ELF-1 (cell line): ENCODE measurements around the gene MRTFA.
"Not testable (repeated sequence)": the region's sequence is repeated elsewhere in the genome, so short reads cannot be mapped to it uniquely, and the experiment has no call there.

Experiments
- DNase-seq: peaks from one replicate; pipeline ENCODE4 v3.0.0-alpha.2; 2016; ENCODE audit warnings: low read depth, low spot score

MRTFA gene

DNA sequence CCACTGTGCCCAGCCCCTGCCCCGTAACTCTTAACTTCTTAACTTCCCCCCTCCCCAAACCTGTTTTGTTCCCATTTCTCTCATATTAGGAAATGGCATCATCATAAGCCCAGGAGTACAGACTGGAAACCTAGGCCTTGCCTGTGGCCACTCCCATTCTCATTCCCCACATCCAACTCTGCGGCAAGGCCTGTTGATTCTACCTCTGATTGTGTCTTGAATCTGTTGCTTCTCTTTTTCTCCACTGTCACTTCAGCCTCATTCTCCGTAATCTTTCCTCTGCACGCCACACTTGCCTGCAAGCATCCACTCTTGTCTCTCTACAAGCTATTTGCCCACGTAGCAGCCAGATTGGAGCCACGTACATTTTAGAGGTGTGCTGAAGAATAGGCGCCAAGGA, 240.9 kb downstream of the MRTFA start:
- DNase-seq, result no peak

- no peak for DNase-seq
Observed at GRCh38 chr22:40394607-40395006, 241.9 kb downstream of the MRTFA start.

GRCh38 chr22:40392618-40393017, 243.9 kb downstream of the MRTFA start:
- DNase-seq, result no peak

- DNase-seq, result no peak
Observed at GRCh38 chr22:40391417-40391816, 245.1 kb downstream of the MRTFA start.

GRCh38 chr22:40388231-40388630, 248.3 kb downstream of the MRTFA start:
- DNase-seq, result no peak

- no peak for DNase-seq
Observed at GRCh38 chr22:40387746-40388145, 248.8 kb downstream of the MRTFA start.

DNA sequence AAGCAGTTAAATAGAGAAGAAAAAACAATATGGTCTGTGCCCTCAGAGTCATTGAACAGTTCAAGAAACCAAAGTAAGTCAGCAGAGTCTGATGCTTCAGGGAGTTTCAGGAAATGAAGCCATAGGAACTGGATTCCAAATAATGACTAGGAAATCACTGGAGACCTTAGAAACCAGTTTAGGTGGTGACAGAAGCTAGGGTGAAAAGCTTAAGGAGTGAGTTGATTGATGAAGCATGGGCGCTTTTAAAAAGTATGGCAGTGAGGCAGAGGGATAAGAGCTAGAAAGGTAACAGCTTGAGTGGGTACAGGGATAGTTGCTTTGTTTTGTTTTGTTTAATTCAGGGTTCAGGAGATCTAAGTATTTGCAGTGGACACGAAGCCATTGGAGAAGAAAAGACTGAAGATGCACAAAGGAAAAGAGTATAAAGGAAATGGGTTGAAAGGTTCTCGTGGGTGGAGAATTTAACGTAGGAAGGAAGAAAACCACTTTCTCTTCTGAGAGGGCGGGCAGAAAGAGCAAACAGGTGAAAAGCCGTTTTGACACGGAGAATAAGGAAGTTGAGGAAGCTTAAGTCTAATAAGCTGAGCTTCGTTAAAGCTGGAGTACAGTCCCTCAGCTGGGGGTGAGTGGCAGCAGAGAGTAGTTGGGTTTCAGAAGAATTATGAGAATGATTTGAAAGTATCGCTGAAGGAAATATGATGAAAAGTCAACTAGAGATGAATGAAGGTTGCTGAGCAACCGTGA, 251.3 kb downstream of the MRTFA start:
- DNase-seq, result no peak

DNA sequence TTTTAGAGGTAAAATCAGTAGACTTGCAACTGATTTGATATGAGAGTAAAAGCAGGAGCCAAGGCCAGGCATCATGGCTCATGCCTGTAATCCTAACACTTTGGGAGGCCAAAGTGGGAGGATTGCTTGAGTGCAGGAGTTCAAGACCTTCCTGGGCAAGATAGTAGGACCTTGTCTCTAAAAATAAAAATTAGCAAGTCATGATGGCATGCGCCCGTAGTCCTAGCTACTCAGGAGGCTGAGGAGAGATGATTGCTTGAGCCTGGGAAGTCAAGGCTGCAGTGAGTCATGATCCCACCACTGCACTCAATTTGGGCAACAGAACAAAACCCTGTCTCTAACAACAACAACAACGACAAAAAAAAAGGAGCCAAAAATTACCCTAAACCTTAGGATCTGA, 252.6 kb downstream of the MRTFA start:
- no peak for DNase-seq

DNA sequence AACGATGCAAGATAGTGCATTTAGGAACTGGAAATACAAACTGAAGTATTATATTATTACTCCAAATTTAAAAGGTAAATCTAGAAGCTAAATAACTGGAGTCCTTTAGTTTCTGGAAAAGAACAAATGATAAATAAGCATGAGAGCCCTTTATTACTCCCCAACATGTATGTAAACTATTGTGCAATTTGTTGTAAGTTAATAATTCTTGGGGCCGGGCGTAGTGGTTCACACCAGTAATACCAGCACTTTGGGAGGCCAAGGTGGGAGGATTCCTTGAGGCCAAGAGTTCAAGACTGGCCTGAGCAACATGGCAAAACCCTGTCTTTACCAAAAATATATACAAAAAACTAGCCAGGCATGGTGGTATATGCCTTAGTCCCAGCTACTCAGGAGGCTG, 255.1 kb downstream of the MRTFA start:
- no peak for DNase-seq

DNA sequence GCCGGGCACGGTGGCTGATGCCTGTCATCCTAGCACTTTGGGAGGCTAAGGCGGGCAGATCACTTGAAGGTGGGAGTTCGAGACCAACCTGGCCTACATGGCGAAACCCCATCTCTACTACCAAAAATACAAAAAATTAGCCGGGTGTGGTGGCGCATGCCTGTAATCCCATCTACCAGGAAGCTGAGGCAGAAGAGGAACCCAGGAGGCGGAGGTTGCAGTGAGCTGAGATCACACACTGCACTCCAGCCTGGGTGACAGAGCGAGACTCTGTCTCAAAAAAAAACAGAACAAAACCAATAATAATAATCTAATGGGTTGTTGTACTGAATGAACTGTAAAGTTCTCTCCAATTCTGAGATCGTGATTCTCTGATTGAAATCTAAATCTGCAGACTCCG, 258.1 kb downstream of the MRTFA start:
- DNase-seq, result not testable (repeated sequence)

GRCh38 chr22:40377931-40378330, 258.6 kb downstream of the MRTFA start:
- DNase-seq, result no peak

DNA sequence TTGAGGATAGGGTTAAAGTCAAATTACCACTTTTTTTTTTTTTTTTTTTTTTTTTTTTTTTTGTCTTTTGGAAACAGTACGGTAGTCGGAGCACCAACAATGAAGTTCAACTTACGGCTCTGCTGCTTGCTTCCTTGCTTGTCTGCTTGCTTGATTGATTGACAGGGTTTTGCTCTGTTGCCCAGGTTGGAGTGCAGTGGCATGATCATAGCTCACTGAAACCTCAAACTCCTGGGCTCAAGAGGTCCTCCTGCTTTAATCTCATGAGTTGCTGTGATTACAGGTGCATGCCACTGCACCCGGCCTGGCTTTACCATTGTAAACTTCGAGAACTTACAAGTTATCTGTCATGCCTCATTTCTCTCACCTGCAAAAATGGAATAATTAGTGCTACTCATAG, 260.4 kb downstream of the MRTFA start:
- no peak for DNase-seq

DNA sequence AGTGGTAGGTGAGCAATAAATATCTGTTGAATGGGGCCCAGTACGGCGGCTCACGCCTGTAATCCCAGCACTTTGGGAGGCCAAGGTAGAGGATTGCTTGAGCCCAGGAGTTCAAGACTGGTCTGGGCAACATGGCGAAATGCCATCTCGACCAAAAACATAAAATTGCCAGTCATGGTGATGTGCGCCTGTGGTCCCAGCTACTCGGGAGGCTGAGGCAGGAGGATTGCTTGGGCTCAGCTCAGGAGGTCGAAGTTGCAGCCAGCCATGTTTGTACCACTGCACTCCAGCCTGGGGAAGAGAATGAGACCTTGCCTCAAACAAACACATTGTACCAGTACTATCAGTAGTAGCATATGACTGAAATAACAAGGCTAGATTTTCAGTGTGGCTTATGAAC, 262.0 kb downstream of the MRTFA start:
- no peak for DNase-seq

DNA sequence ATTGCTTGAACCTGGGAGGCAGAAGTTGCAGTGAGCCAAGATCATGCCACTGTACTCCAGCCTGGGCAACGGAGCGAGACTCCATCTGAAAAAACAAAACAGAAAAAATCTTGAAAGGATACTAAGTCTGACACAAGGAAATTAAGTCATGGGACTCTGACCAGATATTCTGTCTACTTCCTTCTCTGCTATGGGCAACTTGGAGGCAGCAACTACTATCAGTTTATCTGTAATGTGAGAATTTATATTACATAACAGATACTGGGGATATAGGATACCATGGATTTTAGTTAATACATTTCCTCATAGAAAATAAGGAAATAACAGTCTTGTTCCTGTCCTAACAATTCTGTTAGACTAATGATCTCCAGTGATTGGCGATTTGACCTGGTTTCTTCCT, 267.7 kb downstream of the MRTFA start:
- no peak for DNase-seq

- DNase-seq, result no peak
Observed at GRCh38 chr22:40368016-40368415, 268.5 kb downstream of the MRTFA start.

- no peak for DNase-seq
Observed at GRCh38 chr22:40367342-40367741, 269.2 kb downstream of the MRTFA start.

GRCh38 chr22:40366068-40366467, 270.5 kb downstream of the MRTFA start:
- no peak for DNase-seq

GRCh38 chr22:40364431-40364830, 272.1 kb downstream of the MRTFA start:
- no peak for DNase-seq

DNA sequence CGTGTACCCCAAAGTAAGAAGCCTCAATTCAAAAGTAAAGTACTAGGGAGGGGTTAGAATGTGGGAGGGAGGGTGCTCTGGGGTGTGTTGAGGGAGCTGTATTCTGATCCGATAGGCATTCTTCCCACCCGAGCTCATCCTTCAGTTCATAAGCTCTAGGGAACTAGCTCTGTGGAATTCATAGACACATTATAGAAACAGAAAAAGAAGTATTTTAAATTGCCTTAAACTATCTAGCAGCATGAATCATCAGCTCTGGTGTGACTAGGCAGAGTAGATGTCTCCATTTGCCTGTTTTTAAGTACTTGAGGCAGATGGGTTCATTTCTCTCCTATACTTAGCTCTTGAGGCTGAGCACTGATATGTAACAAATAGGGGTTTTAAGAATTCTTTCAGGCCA, 273.5 kb downstream of the MRTFA start:
- DNase-seq, result no peak

- DNase-seq, result no peak
Observed at GRCh38 chr22:40361100-40361499, 275.4 kb downstream of the MRTFA start.
